H9 (cell line): ENCODE data around the gene TXNDC8. TPM values are rescaled to one million over a fixed set of nuclear protein-coding genes. Genes with fewer than 3 reads are reported as not detected.

Experiments
- DNase-seq: peaks from one replicate; pipeline ENCODE4 v3.0.0-alpha.2; 2017
- H2AFZ ChIP-seq: one replicate; pipeline ENCODE4 v1.6.1; 2013; ENCODE audit warnings: mild to moderate bottlenecking, low read length, control low read depth, moderate library complexity
- H2AK5ac ChIP-seq: 2 replicates; pipeline ENCODE4 v1.6.1; 2013; ENCODE audit warnings: low read length, control low read depth, mixed read lengths; ENCODE audit not compliant: insufficient read length
- H2BK120ac ChIP-seq: one replicate; pipeline ENCODE4 v1.6.1; 2013; ENCODE audit warnings: low read depth, mild to moderate bottlenecking, low read length, control low read depth, inconsistent platforms; ENCODE audit not compliant: poor library complexity, severe bottlenecking
- H2BK12ac ChIP-seq: 2 replicates; pipeline ENCODE4 v1.6.1; 2013; ENCODE audit warnings: low read length, control low read depth, mixed read lengths, low read depth; ENCODE audit not compliant: insufficient read length
- H2BK15ac ChIP-seq: 2 replicates; pipeline ENCODE4 v1.6.1; 2013; ENCODE audit warnings: low read depth, low read length, control low read depth
- H2BK20ac ChIP-seq: one replicate; pipeline ENCODE4 v1.6.1; 2013; ENCODE audit warnings: low read depth, mild to moderate bottlenecking, low read length, control low read depth, inconsistent platforms; ENCODE audit not compliant: poor library complexity, severe bottlenecking
- H2BK5ac ChIP-seq: 2 replicates; pipeline ENCODE4 v1.6.1; 2013; ENCODE audit warnings: low read length, control low read depth, mixed read lengths; ENCODE audit not compliant: insufficient read length
- H3K14ac ChIP-seq: 2 replicates; pipeline ENCODE4 v1.6.1; 2013; ENCODE audit warnings: low read length, control low read depth; ENCODE audit not compliant: insufficient read depth
- H3K18ac ChIP-seq: 2 replicates; pipeline ENCODE4 v1.6.1; 2013; ENCODE audit warnings: low read depth, mild to moderate bottlenecking, mixed read lengths, low read length, control low read depth; ENCODE audit not compliant: insufficient read length
- H3K23ac ChIP-seq: 2 replicates; pipeline ENCODE4 v1.6.1; 2013; ENCODE audit warnings: low read length, control low read depth, mixed read lengths, low read depth; ENCODE audit not compliant: insufficient read length
- H3K23me2 ChIP-seq: 2 replicates; pipeline ENCODE4 v1.6.1; 2013; ENCODE audit warnings: low read depth, mild to moderate bottlenecking, mixed read lengths, low read length, control low read depth; ENCODE audit not compliant: insufficient read length, poor library complexity, severe bottlenecking
- H3K27ac ChIP-seq: 2 replicates; pipeline ENCODE4 v1.5.1; 2013; ENCODE audit warnings: low read length, control low read depth, mixed read lengths, low read depth; ENCODE audit not compliant: insufficient read length
- H3K27me3 ChIP-seq: 2 replicates; pipeline ENCODE4 v1.6.1; 2013; ENCODE audit warnings: low read length, control low read depth, inconsistent platforms; ENCODE audit not compliant: insufficient read depth
- H3K4ac ChIP-seq: 2 replicates; pipeline ENCODE4 v1.6.1; 2013; ENCODE audit warnings: low read depth, mild to moderate bottlenecking, control low read depth, inconsistent platforms, low read length, moderate library complexity
- H3K4me1 ChIP-seq: 2 replicates; pipeline ENCODE4 v1.6.1; 2013; ENCODE audit warnings: low read length, control low read depth, inconsistent platforms; ENCODE audit not compliant: insufficient read depth
- H3K4me2 ChIP-seq: 2 replicates; pipeline ENCODE4 v1.6.1; 2013; ENCODE audit warnings: low read length, control low read depth, mixed read lengths; ENCODE audit not compliant: insufficient read length, insufficient read depth
- H3K56ac ChIP-seq: 2 replicates; pipeline ENCODE4 v1.6.1; 2013; ENCODE audit warnings: low read depth, mild to moderate bottlenecking, mixed read lengths, low read length, control low read depth; ENCODE audit not compliant: insufficient read length
- H3K79me1 ChIP-seq: 2 replicates; pipeline ENCODE4 v1.6.1; 2013; ENCODE audit warnings: low read depth, mild to moderate bottlenecking, moderate library complexity, low read length, control low read depth, inconsistent platforms; ENCODE audit not compliant: insufficient read depth, poor library complexity, severe bottlenecking
- H3K79me2 ChIP-seq: 2 replicates; pipeline ENCODE4 v1.6.1; 2013; ENCODE audit warnings: low read length, control low read depth, inconsistent platforms; ENCODE audit not compliant: insufficient read depth
- H3K9ac ChIP-seq: 2 replicates; pipeline ENCODE4 v1.6.1; 2013; ENCODE audit warnings: low read length, control low read depth, mixed read lengths; ENCODE audit not compliant: insufficient read length; ENCODE audit errors: extremely low read depth
- H3K9me3 ChIP-seq: one replicate; pipeline ENCODE4 v1.6.1; 2013; ENCODE audit warnings: low read depth, low read length, inconsistent platforms; ENCODE audit not compliant: control insufficient read depth
- H3T11ph ChIP-seq: one replicate; pipeline ENCODE4 v1.6.1; 2013; ENCODE audit warnings: mild to moderate bottlenecking, low read length, control low read depth, inconsistent platforms
- H4K20me1 ChIP-seq: one replicate; pipeline ENCODE4 v1.6.1; 2013; ENCODE audit not compliant: control insufficient read depth, insufficient read length, insufficient read depth
- H4K5ac ChIP-seq: 2 replicates; pipeline ENCODE4 v1.6.1; 2013; ENCODE audit warnings: low read depth, mild to moderate bottlenecking, mixed read lengths, low read length, control low read depth; ENCODE audit not compliant: insufficient read length
- H4K8ac ChIP-seq: replicated peaks from 2 replicates; pipeline ENCODE4 v1.6.1; 2013; ENCODE audit warnings: low read length, control low read depth, mixed read lengths, low read depth; ENCODE audit not compliant: insufficient read length
- H4K91ac ChIP-seq: 2 replicates; pipeline ENCODE4 v1.6.1; 2013; ENCODE audit warnings: low read depth, mild to moderate bottlenecking, moderate library complexity, mixed read lengths, low read length, control low read depth; ENCODE audit not compliant: insufficient read length
- H3K27ac Mint-ChIP-seq, 3 experiments: 2 replicates in 2 of 3; 3 replicates in 1 of 3; pipeline ENCODE4 v1.8.0; 2020 to 2021; ENCODE audit warnings: mixed read lengths in 3 of 3, mild to moderate bottlenecking in 1 of 3, moderate library complexity in 1 of 3
- H3K27me3 Mint-ChIP-seq: 2 replicates; pipeline ENCODE4 v1.8.0; 2021; ENCODE audit warnings: low read depth, mild to moderate bottlenecking, moderate library complexity, mixed read lengths
- H3K36me3 Mint-ChIP-seq, 3 experiments: 2 replicates in 2 of 3; 3 replicates in 1 of 3; pipeline ENCODE4 v1.8.0; 2020 to 2021; ENCODE audit warnings: low read depth in 3 of 3, mixed read lengths in 3 of 3; ENCODE audit not compliant: insufficient read depth in 1 of 3
- H3K4me1 Mint-ChIP-seq, 2 experiments: 2 replicates each; pipeline ENCODE4 v1.8.0; 2020; ENCODE audit warnings: mixed read lengths in 2 of 2
- H3K4me3 Mint-ChIP-seq, 2 experiments: 2 replicates in 1 of 2; 3 replicates in 1 of 2; pipeline ENCODE4 v1.8.0; 2020 to 2021; ENCODE audit warnings: mild to moderate bottlenecking in 2 of 2, mixed read lengths in 2 of 2, moderate library complexity in 1 of 2
- H3K9me3 Mint-ChIP-seq, 2 experiments: 2 replicates in 1 of 2; 3 replicates in 1 of 2; pipeline ENCODE4 v1.8.0; 2020; ENCODE audit warnings: mild to moderate bottlenecking in 2 of 2, mixed read lengths in 2 of 2, moderate library complexity in 1 of 2
- CTCF ChIP-seq: fragments of 200-600 bp; sonication (generic); conservative IDR thresholded peaks from 3 replicates; pipeline ENCODE4 v1.8.0; 2021; ENCODE audit warnings: antibody characterized with exemption, mild to moderate bottlenecking
- WGBS: extraction: QIAGEN DNeasy Blood & Tissue Kit; methylation state at CpG from one replicate; pipeline ENCODE4 v1.1.7; 2013; ENCODE audit warnings: missing lambda C conversion rate, low lambda C conversion rate, mixed read lengths; ENCODE audit not compliant: insufficient read length; ENCODE audit errors: extremely low coverage; 5-methylcytosine and 5-hydroxymethylcytosine counted together
- total RNA-seq: library from RNA; stranded (reverse); gene quantifications from 2 replicates; pipeline ENCODE4 v1.2.1, GENCODE V29; 2021

Gene TXNDC8
- total RNA-seq, 1 experiment from 2014 or later, result not detected

- WGBS, result no CpG with 5 or more reads among the region's 1 CpG
- H3K9me3 Mint-ChIP-seq, result no peaks in the 10 kb centered on the region; a peak in 2 of 5 replicates
- H2BK12ac ChIP-seq, result no peak overlapping the region
Measured at GRCh38 chr9:110303133-110303532, 34.5 kb downstream of the TXNDC8 start.

More at GRCh38 chr9:110303133-110303532, 34.5 kb downstream of the TXNDC8 start:
- Histone ChIP-seq H3K14ac (no peak overlapping the region), H2AK5ac (no peak overlapping the region), H3K23ac (no peak overlapping the region), H2BK5ac (no peak overlapping the region), H3K27ac (no peak overlapping the region), H4K8ac (no peak overlapping the region), H4K5ac (no peak overlapping the region), H3K4me2 (no peak overlapping the region), H3K9ac (no peak overlapping the region), H3T11ph (no peak overlapping the region), H2BK15ac (no peak overlapping the region), H3K18ac (no peak overlapping the region), H3K56ac (no peak overlapping the region), H4K20me1 (no peaks in the 10 kb centered on the region), H3K4ac (no peak overlapping the region), H4K91ac (no peak overlapping the region), H3K79me2 (no peaks in the 10 kb centered on the region), H2AFZ (no peak overlapping the region), H3K27me3 (no peaks in the 10 kb centered on the region), H2BK20ac (no peak overlapping the region), H3K4me1 (peaks cover 3% of the 10 kb centered on the region; the same call in 1 of the 2 replicates), H2BK120ac (no peak overlapping the region), H3K23me2 (no peaks in the 10 kb centered on the region), H3K9me3 (no peaks in the 10 kb centered on the region), H3K79me1 (no peaks in the 10 kb centered on the region)
- TF ChIP-seq CTCF, result no peak
- Mint-ChIP-seq H3K36me3 (no peaks in the 10 kb centered on the region), H3K27me3 (0 out of 2 replicates have a peak, but pooled peaks cover 1% of the 10 kb centered on the region), H3K27ac (no peak overlapping the region; a peak in 2 of 7 replicates), H3K4me1 (peaks cover 11 to 13% of the 10 kb centered on the region in 2 experiments), H3K4me3 (no peak overlapping the region)
- no peak for DNase-seq
